ENCODE results near the gene KIF18B.
A peak's percentile ranks its signal among the peaks of the same experiment; 100 is the strongest.

Gene KIF18B

DNA sequence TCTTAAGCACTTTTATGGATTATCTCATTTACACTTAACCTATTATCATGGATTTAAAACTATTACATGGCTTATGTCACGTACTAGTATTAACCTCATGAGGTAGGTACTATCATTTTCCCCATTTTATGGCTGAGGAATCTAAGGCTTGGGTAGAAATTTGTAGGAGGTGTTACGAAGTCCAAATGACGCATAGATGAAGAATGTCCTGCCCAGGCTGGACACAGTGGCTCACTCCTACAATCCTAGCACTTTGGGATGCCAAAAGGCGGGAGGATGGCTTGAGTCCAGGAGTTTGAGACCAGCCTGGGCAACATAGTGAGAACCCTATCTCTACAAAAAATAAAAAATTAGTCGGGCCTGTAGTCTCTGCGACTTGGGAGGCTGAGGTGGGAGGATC, 25.4 kb upstream of the KIF18B start:
- peak; percentile 52 for TF ChIP-seq TEAD4 (IDR thresholded peaks at IDR 0.05)
- TF ChIP-seq FOXM1 (IDR thresholded peaks at IDR 0.05; ENCODE audit: borderline replicate concordance, low read depth): no peak
- TF ChIP-seq RAD21 (IDR thresholded peaks at IDR 0.05; ENCODE audit: low read depth): no peak
- TF ChIP-seq TAF1 (IDR thresholded peaks at IDR 0.05; ENCODE audit: low read depth): no peak
- peak; percentile 55 for TF ChIP-seq NFIC (IDR thresholded peaks at IDR 0.05)
- TF ChIP-seq, protein P1, sequence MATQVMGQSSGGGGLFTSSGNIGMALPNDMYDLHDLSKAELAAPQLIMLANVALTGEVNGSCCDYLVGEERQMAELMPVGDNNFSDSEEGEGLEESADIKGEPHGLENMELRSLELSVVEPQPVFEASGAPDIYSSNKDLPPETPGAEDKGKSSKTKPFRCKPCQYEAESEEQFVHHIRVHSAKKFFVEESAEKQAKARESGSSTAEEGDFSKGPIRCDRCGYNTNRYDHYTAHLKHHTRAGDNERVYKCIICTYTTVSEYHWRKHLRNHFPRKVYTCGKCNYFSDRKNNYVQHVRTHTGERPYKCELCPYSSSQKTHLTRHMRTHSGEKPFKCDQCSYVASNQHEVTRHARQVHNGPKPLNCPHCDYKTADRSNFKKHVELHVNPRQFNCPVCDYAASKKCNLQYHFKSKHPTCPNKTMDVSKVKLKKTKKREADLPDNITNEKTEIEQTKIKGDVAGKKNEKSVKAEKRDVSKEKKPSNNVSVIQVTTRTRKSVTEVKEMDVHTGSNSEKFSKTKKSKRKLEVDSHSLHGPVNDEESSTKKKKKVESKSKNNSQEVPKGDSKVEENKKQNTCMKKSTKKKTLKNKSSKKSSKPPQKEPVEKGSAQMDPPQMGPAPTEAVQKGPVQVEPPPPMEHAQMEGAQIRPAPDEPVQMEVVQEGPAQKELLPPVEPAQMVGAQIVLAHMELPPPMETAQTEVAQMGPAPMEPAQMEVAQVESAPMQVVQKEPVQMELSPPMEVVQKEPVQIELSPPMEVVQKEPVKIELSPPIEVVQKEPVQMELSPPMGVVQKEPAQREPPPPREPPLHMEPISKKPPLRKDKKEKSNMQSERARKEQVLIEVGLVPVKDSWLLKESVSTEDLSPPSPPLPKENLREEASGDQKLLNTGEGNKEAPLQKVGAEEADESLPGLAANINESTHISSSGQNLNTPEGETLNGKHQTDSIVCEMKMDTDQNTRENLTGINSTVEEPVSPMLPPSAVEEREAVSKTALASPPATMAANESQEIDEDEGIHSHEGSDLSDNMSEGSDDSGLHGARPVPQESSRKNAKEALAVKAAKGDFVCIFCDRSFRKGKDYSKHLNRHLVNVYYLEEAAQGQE (IDR thresholded peaks at IDR 0.05; ENCODE audit: low read depth): no peak

DNA sequence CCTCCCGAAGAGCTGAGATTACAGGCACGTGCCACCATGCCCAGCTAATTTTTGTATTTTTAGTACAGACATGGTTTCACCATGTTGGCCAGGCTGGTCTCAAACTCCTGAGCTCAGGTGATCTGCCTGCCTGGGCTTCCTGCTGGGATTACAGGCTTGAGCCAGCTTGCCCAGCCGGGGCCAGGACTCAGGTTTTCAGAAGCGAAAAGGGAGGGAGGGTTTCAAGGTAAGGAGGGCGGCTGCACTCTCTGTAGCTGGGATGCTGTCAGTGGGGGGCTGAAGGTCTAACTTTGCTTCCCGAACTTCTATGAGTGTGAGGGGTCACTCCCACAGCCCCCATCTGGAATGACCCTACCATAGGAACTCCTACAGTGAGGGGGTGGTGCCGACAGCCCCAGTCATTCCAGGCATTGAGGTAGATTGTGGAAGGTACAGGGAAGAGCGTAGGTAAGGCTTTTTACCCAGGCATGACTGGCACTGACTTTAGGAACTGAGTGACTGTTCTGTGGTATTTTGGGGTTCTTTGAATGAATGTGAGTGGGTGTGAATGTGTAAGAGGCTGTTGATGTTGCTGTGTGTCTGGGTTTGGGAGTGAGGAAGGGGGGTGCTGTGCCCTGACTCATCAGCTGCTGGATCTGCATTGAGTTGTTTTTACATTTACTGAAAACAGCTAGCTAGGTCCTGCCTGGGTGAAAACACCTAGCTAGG, 24.4 kb upstream of the KIF18B start:
- TF ChIP-seq, protein P2, sequence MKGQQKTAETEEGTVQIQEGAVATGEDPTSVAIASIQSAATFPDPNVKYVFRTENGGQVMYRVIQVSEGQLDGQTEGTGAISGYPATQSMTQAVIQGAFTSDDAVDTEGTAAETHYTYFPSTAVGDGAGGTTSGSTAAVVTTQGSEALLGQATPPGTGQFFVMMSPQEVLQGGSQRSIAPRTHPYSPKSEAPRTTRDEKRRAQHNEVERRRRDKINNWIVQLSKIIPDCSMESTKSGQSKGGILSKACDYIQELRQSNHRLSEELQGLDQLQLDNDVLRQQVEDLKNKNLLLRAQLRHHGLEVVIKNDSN (IDR thresholded peaks at IDR 0.05): no peak
- TF ChIP-seq, protein P1 (IDR thresholded peaks at IDR 0.05; ENCODE audit: low read depth): no peak
- TF ChIP-seq FOXM1 (IDR thresholded peaks at IDR 0.05; ENCODE audit: borderline replicate concordance, low read depth): no peak
- TF ChIP-seq CEBPB (IDR thresholded peaks at IDR 0.05): no peak
- 0 out of 2 replicates have a peak, but pooled peaks have one; percentile 14 for TF ChIP-seq ZBTB7A (IDR thresholded peaks at IDR 0.05; ENCODE audit: low read depth)
- no peak for TF ChIP-seq TAF1 (IDR thresholded peaks at IDR 0.05; ENCODE audit: low read depth)
- no peak for TF ChIP-seq CREB1 (IDR thresholded peaks at IDR 0.05; ENCODE audit: low read depth)
- TF ChIP-seq, protein P3, sequence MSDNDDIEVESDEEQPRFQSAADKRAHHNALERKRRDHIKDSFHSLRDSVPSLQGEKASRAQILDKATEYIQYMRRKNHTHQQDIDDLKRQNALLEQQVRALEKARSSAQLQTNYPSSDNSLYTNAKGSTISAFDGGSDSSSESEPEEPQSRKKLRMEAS (IDR thresholded peaks at IDR 0.05): peak; percentile 55
- no peak for TF ChIP-seq YY1 (IDR thresholded peaks at IDR 0.05; ENCODE audit: low read depth)
- 0 out of 2 replicates have a peak, but pooled peaks have one; percentile 16 for TF ChIP-seq TCF12 (IDR thresholded peaks at IDR 0.05; ENCODE audit: low read depth)
- TF ChIP-seq RAD21 (IDR thresholded peaks at IDR 0.05; ENCODE audit: low read depth): no peak
- TF ChIP-seq NFIC (IDR thresholded peaks at IDR 0.05): 0 out of 2 replicates have a peak, but pooled peaks have one; percentile 9

DNA sequence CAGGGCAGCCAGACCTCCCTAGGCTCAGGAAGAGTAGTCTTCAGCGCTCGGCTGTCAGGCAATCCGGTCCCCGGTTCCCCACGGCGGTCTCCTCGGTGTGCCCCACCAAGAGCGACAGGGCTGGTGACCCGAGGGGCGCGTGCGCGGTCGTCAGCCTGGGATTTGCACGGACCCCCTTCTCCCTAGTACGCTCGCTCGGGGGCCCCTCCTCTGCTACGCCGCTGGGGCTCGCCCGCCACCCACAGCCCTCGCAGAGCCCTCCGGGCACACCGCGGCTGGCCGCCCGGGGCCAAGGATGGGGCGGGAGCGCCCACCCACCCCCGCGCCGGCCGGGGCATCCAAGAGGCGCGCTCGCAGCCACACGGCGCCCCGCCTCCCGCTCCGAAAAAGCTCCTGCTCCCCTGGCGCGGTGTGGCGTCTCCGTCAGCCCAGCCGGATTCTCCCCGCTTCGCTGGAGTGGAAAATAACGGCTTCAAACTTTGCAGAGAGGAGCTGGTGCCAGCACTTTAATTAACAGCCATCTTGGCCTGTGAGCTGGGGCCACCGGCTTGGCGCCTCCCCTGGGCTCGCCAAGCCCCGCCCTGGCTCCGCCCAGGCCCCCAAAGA, 22.7 kb upstream of the KIF18B start:
- TF ChIP-seq, protein P1 (IDR thresholded peaks at IDR 0.05; ENCODE audit: low read depth): no peak
- TF ChIP-seq TAF1 (IDR thresholded peaks at IDR 0.05; ENCODE audit: low read depth) (no peak), YY1 (IDR thresholded peaks at IDR 0.05; ENCODE audit: low read depth) (peak; percentile 40; the same call in 1 of the 2 replicates), ZBTB7A (IDR thresholded peaks at IDR 0.05; ENCODE audit: low read depth) (no peak), EP300 (IDR thresholded peaks at IDR 0.05; ENCODE audit: borderline replicate concordance) (peak; percentile 66; the same call in 1 of the 2 replicates), CEBPB (IDR thresholded peaks at IDR 0.05) (no peak), CREB1 (IDR thresholded peaks at IDR 0.05; ENCODE audit: low read depth) (no peak), FOXM1 (IDR thresholded peaks at IDR 0.05; ENCODE audit: borderline replicate concordance, low read depth) (no peak), EGR1 (IDR thresholded peaks at IDR 0.05) (peak; percentile 71), RAD21 (IDR thresholded peaks at IDR 0.05; ENCODE audit: low read depth) (no peak), TEAD4 (IDR thresholded peaks at IDR 0.05) (peak; percentile 73), NFIC (IDR thresholded peaks at IDR 0.05) (peak; percentile 90), TCF12 (IDR thresholded peaks at IDR 0.05; ENCODE audit: low read depth) (peak; percentile 83)
- TF ChIP-seq, protein P2 (IDR thresholded peaks at IDR 0.05): no peak
- TF ChIP-seq, protein P3 (IDR thresholded peaks at IDR 0.05): peak; percentile 54

Data from Ishikawa (cell line).